GM12874 (cell line): ENCODE data around the gene GFI1.
A peak's percentile ranks its signal among the peaks of the same experiment; 100 is the strongest.

Experiments used
- CTCF ChIP-seq: IDR thresholded peaks from 2 replicates; pipeline ENCODE4 v1.5.1; 2011; ENCODE audit warnings: low read depth, mild to moderate bottlenecking, control low read depth, low read length, moderate library complexity; ENCODE audit not compliant: insufficient read depth

Gene GFI1

DNA sequence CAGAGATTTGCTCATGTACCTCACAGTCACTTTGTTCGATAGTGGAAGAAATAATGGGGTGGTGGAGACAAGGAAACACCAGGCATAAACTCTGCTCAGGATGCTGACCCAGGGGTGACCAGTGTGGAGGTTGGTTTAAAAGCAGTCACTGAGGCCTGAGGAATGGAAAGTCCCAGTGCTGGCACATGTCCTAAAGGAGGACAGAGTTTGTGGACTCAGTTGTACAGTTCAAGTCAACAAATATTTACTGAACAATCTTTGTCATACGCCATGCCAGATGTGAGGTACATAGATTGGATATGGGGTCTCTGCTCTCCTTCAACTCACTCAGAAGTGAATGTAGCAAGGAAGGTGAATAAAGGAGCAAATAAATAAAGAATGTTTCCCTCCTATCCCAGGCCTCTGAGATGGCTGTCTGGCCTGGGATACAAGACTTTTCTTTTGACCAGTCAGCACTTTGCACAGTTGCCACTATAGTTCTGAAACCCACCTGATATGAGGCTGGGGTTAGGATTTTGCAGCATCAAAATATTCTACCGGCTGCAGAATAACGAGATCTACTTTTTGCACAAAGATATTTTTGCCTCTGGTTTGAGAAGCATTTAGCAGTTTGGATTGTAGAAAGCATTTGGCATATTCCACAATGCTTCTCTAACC lies 7.9 kb upstream of the GFI1 start:
- no peak for TF ChIP-seq CTCF

GRCh38 chr1:92493139-92493538 lies 6.4 kb upstream of the GFI1 start:
- no peak for TF ChIP-seq CTCF

GRCh38 chr1:92488832-92489231 lies 2.1 kb upstream of the GFI1 start:
- no peak for TF ChIP-seq CTCF

- no peak for TF ChIP-seq CTCF
Measured at GRCh38 chr1:92488416-92488815, 1.7 kb upstream of the GFI1 start.

- no peak for TF ChIP-seq CTCF
Measured at GRCh38 chr1:92487078-92487605, 417 bp upstream of the GFI1 start.

DNA sequence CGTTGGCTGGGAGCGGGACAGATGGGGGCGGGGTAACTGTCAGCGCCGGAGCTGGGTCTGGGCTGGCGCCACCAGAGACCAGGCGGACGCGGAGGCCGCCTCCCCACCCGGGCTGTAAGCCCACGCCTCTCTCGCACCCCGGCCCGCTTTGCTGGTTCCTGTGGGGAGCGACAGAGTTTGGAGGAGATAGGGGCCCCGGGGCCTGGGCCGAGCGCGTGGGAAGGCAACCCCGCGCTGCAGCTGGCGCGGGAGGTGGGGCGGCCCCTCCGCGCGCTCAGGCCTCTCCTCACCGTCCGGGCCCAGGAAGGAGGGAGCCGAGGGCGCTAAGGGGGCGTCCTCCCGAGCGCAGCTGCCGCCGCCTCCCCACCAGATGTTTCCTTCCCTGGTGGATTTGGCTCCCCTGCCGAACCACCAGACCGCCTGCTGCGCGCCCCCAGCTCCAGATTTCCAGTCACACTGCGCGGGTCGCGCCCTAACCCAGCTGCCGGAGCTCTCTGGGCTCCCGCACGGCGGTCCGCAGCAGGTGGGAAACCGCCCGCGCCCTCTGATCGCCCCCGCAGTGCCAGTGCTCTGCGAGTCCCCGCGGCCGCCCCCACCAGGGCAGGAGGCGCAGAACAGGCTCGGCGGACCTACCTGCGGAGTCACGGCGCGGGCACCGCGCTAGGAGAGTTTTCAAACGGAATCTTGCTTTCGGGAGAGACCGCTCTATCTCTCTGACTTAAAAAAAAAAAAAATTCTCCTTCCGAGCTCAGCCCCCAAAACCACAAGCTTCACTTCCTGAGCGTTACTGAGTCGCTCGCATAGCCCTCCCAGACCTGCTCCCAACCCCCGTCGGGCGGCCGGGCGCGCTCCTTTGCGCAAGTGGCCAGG lies 1.1 kb downstream of the GFI1 start:
- TF ChIP-seq CTCF = peak; percentile 73

DNA sequence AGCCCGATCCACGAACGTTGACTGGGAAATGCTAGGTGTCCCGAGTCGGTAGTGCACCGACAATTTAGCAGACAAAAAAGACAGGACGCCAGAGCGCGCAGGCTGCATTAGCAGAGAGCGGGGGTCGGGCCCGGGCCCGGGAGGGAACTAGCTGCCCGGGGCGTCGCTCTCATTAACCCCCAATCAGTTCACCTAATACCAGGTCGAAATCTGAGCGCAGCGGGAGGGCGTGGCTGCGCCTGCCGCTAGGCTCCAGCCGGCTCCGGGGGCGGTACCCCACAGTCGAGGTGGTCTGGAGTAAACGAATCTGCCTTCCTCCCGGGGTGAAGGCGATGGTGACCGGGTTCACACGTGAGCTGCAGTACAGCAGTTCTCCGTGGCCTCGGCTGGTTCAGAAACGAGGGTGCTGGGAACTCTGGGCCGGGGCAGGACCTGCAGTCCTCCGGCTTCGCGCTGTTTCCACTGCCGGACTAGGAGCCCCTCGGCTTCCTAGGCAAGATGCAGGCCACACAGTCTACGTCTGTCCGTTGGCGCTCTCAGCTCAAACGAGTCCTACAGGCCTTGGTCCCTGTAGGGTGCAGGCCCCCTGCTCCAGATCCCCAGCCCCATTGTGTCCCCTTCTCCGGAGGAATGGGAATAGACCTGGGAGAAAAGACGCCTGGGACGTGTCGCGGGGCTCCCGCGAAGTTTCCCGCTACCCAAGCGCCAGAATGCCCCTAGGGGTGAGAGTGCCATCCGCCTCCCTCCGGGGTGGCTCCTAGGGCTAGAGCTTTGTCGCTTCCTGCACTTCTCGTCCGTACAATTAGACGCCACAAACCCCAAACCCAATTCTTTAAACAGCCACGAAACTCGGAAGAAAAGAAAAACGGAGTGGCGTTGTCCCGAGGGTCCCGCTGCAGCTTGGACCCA lies 2.0 kb downstream of the GFI1 start:
- TF ChIP-seq CTCF = peak; percentile 45
